ENCODE results near the gene GMFB. TPM values are rescaled to one million over a fixed set of nuclear protein-coding genes. Genes with fewer than 3 reads are reported as not detected.

Gene GMFB
- total RNA-seq, 1 donor: 129 TPM

DNA sequence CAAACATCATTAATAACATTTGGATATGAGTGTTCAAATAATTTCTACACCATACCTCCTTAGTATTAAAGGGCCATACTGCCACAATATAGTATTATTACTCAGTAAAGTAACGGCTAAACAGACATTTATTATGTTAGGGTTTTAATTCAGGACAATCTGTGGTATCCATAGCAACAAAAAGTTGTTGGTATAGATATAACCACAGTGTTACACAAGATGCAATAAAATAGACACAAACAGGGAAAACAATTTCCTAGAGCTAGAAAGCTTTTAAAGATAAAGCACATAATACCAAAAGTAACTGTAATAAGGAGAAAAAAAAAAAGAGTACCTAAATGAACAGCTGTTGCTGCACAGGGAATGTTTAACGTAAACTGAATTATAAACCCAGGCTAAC lies 63.7 kb downstream of the GMFB start:
- no peak for DNase-seq (ENCODE audit: low read depth)
- TF ChIP-seq, protein P1, sequence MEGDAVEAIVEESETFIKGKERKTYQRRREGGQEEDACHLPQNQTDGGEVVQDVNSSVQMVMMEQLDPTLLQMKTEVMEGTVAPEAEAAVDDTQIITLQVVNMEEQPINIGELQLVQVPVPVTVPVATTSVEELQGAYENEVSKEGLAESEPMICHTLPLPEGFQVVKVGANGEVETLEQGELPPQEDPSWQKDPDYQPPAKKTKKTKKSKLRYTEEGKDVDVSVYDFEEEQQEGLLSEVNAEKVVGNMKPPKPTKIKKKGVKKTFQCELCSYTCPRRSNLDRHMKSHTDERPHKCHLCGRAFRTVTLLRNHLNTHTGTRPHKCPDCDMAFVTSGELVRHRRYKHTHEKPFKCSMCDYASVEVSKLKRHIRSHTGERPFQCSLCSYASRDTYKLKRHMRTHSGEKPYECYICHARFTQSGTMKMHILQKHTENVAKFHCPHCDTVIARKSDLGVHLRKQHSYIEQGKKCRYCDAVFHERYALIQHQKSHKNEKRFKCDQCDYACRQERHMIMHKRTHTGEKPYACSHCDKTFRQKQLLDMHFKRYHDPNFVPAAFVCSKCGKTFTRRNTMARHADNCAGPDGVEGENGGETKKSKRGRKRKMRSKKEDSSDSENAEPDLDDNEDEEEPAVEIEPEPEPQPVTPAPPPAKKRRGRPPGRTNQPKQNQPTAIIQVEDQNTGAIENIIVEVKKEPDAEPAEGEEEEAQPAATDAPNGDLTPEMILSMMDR (IDR thresholded peaks at IDR 0.05; ENCODE audit: insufficient read depth, low read length): no peak
- no peak overlapping the region for H3K4me3 ChIP-seq (ENCODE audit: low read depth, low read length)

Other genes starting within 250 kb of the GMFB start
- 10.7 and 33.4 TPM in 2 replicates for gene CDKN3, start 92.0 kb downstream of the GMFB start, total RNA-seq (ENCODE audit: low replicate concordance)
- 27.5 and 326 TPM in 2 replicates for gene CNIH1, start 47.6 kb downstream of the GMFB start, total RNA-seq (ENCODE audit: low replicate concordance)
- gene CGRRF1, start 20.9 kb upstream of the GMFB start, total RNA-seq (ENCODE audit: low replicate concordance): 7.0 and 19.7 TPM in 2 replicates
- 8.6 and 20.1 TPM in 2 replicates for gene SAMD4A, start 78.1 kb upstream of the GMFB start, total RNA-seq (ENCODE audit: low replicate concordance)